WERI-Rb-1 (cell line): ENCODE data around the gene ARNT2.

ENCODE experiments used
- DNase-seq: peaks from one replicate; pipeline ENCODE4 v3.0.0-alpha.2; 2020
- H3K27ac ChIP-seq: fragments of 250-450 bp; sonication (Bioruptor Pico); 2 replicates; pipeline ENCODE4 v1.5.1; 2020; ENCODE audit warnings: mild to moderate bottlenecking, moderate library complexity
- H3K27me3 ChIP-seq: fragments of 250-450 bp; sonication (Bioruptor Pico); 2 replicates; pipeline ENCODE4 v1.5.1; 2021; ENCODE audit warnings: mild to moderate bottlenecking, low read depth, moderate library complexity; ENCODE audit not compliant: insufficient read depth, severe bottlenecking
- H3K36me3 ChIP-seq: fragments of 250-450 bp; sonication (Bioruptor Pico); 2 replicates; pipeline ENCODE4 v1.5.1; 2020; ENCODE audit warnings: mild to moderate bottlenecking, moderate library complexity
- H3K4me3 ChIP-seq: 2 replicates; pipeline ENCODE4 v1.5.1; 2011; ENCODE audit warnings: low read depth, mild to moderate bottlenecking, control low read depth, low read length
- H3K9me3 ChIP-seq: fragments of 250-450 bp; sonication (Bioruptor Pico); 2 replicates; pipeline ENCODE4 v1.5.1; 2021; ENCODE audit warnings: mild to moderate bottlenecking, moderate library complexity; ENCODE audit not compliant: severe bottlenecking
- TF ChIP-seq, protein P1 (sequence below): IDR thresholded peaks from 2 replicates; pipeline ENCODE4 v1.5.1; 2011; ENCODE audit warnings: low read depth, mild to moderate bottlenecking, control low read depth, inconsistent platforms, low read length

Gene ARNT2

GRCh38 chr15:80588801-80589200 lies 184.6 kb downstream of the ARNT2 start:
- no peaks in the 10 kb centered on the region for H3K36me3 ChIP-seq
- no peak overlapping the region for H3K27ac ChIP-seq
- H3K27me3 ChIP-seq: no peaks in the 10 kb centered on the region
- no peak for DNase-seq
- H3K4me3 ChIP-seq: no peak overlapping the region
- TF ChIP-seq, protein P1, sequence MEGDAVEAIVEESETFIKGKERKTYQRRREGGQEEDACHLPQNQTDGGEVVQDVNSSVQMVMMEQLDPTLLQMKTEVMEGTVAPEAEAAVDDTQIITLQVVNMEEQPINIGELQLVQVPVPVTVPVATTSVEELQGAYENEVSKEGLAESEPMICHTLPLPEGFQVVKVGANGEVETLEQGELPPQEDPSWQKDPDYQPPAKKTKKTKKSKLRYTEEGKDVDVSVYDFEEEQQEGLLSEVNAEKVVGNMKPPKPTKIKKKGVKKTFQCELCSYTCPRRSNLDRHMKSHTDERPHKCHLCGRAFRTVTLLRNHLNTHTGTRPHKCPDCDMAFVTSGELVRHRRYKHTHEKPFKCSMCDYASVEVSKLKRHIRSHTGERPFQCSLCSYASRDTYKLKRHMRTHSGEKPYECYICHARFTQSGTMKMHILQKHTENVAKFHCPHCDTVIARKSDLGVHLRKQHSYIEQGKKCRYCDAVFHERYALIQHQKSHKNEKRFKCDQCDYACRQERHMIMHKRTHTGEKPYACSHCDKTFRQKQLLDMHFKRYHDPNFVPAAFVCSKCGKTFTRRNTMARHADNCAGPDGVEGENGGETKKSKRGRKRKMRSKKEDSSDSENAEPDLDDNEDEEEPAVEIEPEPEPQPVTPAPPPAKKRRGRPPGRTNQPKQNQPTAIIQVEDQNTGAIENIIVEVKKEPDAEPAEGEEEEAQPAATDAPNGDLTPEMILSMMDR: no peak
- H3K9me3 ChIP-seq: no peaks in the 10 kb centered on the region

- H3K27me3 ChIP-seq: no peaks in the 10 kb centered on the region
- no peak for DNase-seq
- H3K27ac ChIP-seq: no peak overlapping the region
- TF ChIP-seq, protein P1: no peak
- no peaks in the 10 kb centered on the region for H3K9me3 ChIP-seq
- no peak overlapping the region for H3K4me3 ChIP-seq
- no peaks in the 10 kb centered on the region for H3K36me3 ChIP-seq
Observed at GRCh38 chr15:80590761-80591355, 186.7 kb downstream of the ARNT2 start.

- H3K36me3 ChIP-seq: no peaks in the 10 kb centered on the region
- TF ChIP-seq, protein P1: no peak
- H3K27me3 ChIP-seq: no peaks in the 10 kb centered on the region
- H3K27ac ChIP-seq: no peak overlapping the region
- no peak overlapping the region for H3K4me3 ChIP-seq
- no peaks in the 10 kb centered on the region for H3K9me3 ChIP-seq
- DNase-seq: no peak
Observed at GRCh38 chr15:80591471-80591870, 187.3 kb downstream of the ARNT2 start.

- no peak overlapping the region for H3K27ac ChIP-seq
- no peaks in the 10 kb centered on the region for H3K9me3 ChIP-seq
- no peaks in the 10 kb centered on the region for H3K27me3 ChIP-seq
- TF ChIP-seq, protein P1: no peak
- H3K4me3 ChIP-seq: no peak overlapping the region
- DNase-seq: no peak
- H3K36me3 ChIP-seq: no peaks in the 10 kb centered on the region
Observed at GRCh38 chr15:80591938-80592825, 188.0 kb downstream of the ARNT2 start.

DNA sequence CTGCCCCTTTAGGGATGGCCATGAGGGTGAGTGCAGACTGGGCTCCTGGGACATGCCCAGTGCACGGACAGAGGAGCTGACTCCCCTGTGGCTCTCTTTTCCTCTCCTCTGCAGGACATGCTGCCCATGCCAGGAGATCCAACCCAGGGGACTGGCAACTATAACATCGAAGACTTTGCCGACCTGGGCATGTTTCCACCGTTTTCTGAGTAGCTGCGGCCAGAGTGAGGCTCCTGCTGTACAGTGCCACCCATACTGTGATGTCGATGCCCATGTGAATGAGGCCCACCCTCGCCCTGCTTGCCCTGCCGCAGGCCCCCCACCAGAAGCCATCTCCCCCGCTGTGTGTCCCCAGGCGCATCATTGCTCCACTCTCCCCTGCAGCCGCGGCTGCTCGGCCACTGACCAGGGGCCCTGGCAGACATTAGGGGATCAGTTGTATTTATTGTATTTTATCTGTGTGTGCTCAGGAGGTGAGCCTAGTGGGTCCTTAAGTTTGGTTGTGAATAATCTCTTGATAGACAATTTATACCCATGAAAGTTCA lies 189.4 kb downstream of the ARNT2 start:
- TF ChIP-seq, protein P1: no peak
- no peak overlapping the region for H3K4me3 ChIP-seq
- DNase-seq: no peak
- H3K27ac ChIP-seq: no peak overlapping the region
- no peaks in the 10 kb centered on the region for H3K27me3 ChIP-seq
- no peaks in the 10 kb centered on the region for H3K9me3 ChIP-seq
- H3K36me3 ChIP-seq: no peaks in the 10 kb centered on the region
